Endothelial cell (in vitro differentiated cells): ENCODE data around the gene KLHL21. TPM values are rescaled to one million over a fixed set of nuclear protein-coding genes. Genes with fewer than 3 reads are reported as not detected.

Source experiments
- DNase-seq: peaks from one replicate; pipeline ENCODE4 v3.0.0; 2021; ENCODE audit warnings: low spot score
- H3K27ac Mint-ChIP-seq: one replicate; pipeline ENCODE4 v1.8.0; 2021; ENCODE audit warnings: mixed read lengths, inconsistent platforms; ENCODE audit not compliant: unreplicated experiment
- H3K27me3 Mint-ChIP-seq: one replicate; pipeline ENCODE4 v1.8.0; 2021; ENCODE audit warnings: mild to moderate bottlenecking, moderate library complexity, mixed read lengths, inconsistent platforms; ENCODE audit not compliant: unreplicated experiment
- H3K36me3 Mint-ChIP-seq: one replicate; pipeline ENCODE4 v1.8.0; 2021; ENCODE audit warnings: mild to moderate bottlenecking, low read depth, mixed read lengths, inconsistent platforms; ENCODE audit not compliant: unreplicated experiment
- H3K4me1 Mint-ChIP-seq: one replicate; pipeline ENCODE4 v1.8.0; 2021; ENCODE audit warnings: mild to moderate bottlenecking, mixed read lengths, inconsistent platforms; ENCODE audit not compliant: unreplicated experiment
- H3K4me3 Mint-ChIP-seq: one replicate; pipeline ENCODE4 v1.8.0; 2021; ENCODE audit warnings: mild to moderate bottlenecking, mixed read lengths, inconsistent platforms; ENCODE audit not compliant: unreplicated experiment
- H3K9me3 Mint-ChIP-seq: one replicate; pipeline ENCODE4 v1.8.0; 2021; ENCODE audit warnings: mixed read lengths, inconsistent platforms; ENCODE audit not compliant: unreplicated experiment
- total RNA-seq: library from RNA; stranded (reverse); fragmentation: NEBNext Ultra II Directional; extraction: Animal tissue kit (Norgen Biotek cat#: 25700); gene quantifications from one replicate; pipeline ENCODE4 v1.2.1, GENCODE V29; 2021; ENCODE audit not compliant: unreplicated experiment
- TF ChIP-seq, protein P1 (sequence below): fragments of 200-600 bp; sonication (generic); IDR thresholded peaks from one replicate; pipeline ENCODE4 v1.5.0; 2021; ENCODE audit warnings: antibody characterized with exemption; ENCODE audit not compliant: unreplicated experiment

Gene KLHL21
- total RNA-seq, 1 donor from 2014 or later, result 5.0 TPM

DNA sequence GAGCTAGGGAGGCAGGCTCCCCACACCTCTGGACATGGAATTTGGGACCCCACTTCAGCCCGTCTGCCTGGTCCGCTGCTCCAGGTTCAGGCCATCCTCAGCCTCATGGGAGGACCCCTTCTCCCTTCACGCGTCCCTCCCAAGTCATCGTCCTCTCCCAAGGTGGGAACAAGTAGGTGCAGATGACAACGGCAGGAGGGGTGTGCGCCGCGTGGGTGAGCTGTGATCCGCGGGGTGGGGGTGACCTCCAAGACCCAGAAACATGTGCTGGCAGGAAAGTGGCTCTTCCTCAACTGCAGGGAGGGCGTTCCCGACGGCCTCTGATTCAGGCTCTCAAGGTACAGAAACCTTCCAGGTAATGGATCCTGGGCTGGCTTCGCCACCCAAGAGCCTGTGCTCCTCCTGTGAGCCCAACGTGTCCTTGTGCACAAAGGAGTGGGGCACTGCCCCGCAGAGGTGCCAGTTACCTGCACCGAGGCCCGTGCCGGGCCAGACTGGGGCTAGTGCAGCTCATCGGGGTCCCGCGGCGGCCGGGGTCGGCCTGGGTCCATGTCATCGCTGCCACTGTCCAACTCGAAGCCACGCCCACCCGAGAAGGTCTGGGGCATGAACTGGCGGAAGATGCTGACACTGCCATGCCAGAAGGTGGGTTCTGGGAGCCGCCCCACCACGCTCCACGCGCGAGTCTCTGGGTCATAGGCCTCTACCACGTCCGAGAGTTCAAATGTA, 9.6 kb downstream of the KLHL21 start:
- Mint-ChIP-seq H3K4me1 (no peaks in the 10 kb centered on the region), H3K27me3 (peaks cover 8% of the 10 kb centered on the region), H3K36me3 (peaks cover 6% of the 10 kb centered on the region), H3K4me3 (no peak overlapping the region), H3K9me3 (no peaks in the 10 kb centered on the region), H3K27ac (no peak overlapping the region)
- TF ChIP-seq, protein P1, sequence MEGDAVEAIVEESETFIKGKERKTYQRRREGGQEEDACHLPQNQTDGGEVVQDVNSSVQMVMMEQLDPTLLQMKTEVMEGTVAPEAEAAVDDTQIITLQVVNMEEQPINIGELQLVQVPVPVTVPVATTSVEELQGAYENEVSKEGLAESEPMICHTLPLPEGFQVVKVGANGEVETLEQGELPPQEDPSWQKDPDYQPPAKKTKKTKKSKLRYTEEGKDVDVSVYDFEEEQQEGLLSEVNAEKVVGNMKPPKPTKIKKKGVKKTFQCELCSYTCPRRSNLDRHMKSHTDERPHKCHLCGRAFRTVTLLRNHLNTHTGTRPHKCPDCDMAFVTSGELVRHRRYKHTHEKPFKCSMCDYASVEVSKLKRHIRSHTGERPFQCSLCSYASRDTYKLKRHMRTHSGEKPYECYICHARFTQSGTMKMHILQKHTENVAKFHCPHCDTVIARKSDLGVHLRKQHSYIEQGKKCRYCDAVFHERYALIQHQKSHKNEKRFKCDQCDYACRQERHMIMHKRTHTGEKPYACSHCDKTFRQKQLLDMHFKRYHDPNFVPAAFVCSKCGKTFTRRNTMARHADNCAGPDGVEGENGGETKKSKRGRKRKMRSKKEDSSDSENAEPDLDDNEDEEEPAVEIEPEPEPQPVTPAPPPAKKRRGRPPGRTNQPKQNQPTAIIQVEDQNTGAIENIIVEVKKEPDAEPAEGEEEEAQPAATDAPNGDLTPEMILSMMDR, result no peak
- no peak for DNase-seq

- Mint-ChIP-seq H3K4me3 (no peak overlapping the region), H3K36me3 (peaks cover 6% of the 10 kb centered on the region)
Measured at GRCh38 chr1:6592441-6592840, 10.2 kb downstream of the KLHL21 start.

GRCh38 chr1:6591644-6592043, 11.0 kb downstream of the KLHL21 start:
- TF ChIP-seq, protein P1, result no peak
- no peaks in the 10 kb centered on the region for H3K9me3 Mint-ChIP-seq
- H3K36me3 Mint-ChIP-seq, result peaks cover 6% of the 10 kb centered on the region
- DNase-seq, result no peak
- H3K27me3 Mint-ChIP-seq, result peaks cover 8% of the 10 kb centered on the region
- no peaks in the 10 kb centered on the region for H3K4me1 Mint-ChIP-seq
- no peak overlapping the region for H3K27ac Mint-ChIP-seq
- no peak overlapping the region for H3K4me3 Mint-ChIP-seq

More at GRCh38 chr1:6592441-6592840, 10.2 kb downstream of the KLHL21 start:
- no peak for DNase-seq
- Mint-ChIP-seq H3K27me3 (peaks cover 8% of the 10 kb centered on the region), H3K4me1 (no peaks in the 10 kb centered on the region), H3K9me3 (no peaks in the 10 kb centered on the region), H3K27ac (no peak overlapping the region)
- TF ChIP-seq, protein P1, result no peak

- Mint-ChIP-seq H3K27ac (no peak overlapping the region), H3K27me3 (peaks cover 8% of the 10 kb centered on the region), H3K4me1 (no peaks in the 10 kb centered on the region), H3K9me3 (no peaks in the 10 kb centered on the region), H3K4me3 (no peak overlapping the region), H3K36me3 (peaks cover 3% of the 10 kb centered on the region)
- DNase-seq, result no peak
- TF ChIP-seq, protein P1, result no peak
Measured at GRCh38 chr1:6591222-6591621, 11.4 kb downstream of the KLHL21 start.

GRCh38 chr1:6590046-6590445, 12.6 kb downstream of the KLHL21 start:
- Mint-ChIP-seq H3K27me3 (peaks cover 8% of the 10 kb centered on the region), H3K4me3 (no peak overlapping the region), H3K9me3 (no peaks in the 10 kb centered on the region), H3K27ac (no peak overlapping the region), H3K36me3 (peaks cover under 1% of the 10 kb centered on the region), H3K4me1 (no peaks in the 10 kb centered on the region)
- TF ChIP-seq, protein P1, result no peak
- DNase-seq, result no peak
